OCI-LY3 (cell line): ENCODE results near the gene SFXN2.
"Not testable (repeated sequence)": the region's sequence is repeated elsewhere in the genome, so short reads cannot be mapped to it uniquely, and the experiment has no call there.

Experiments
- H2AFZ ChIP-seq: fragments of 200-600, 300-600 bp; shearing (Covaris generic); 2 replicates; pipeline ENCODE4 v1.6.0; 2014; ENCODE audit warnings: antibody characterized with exemption, low read depth, low read length
- H3K27ac ChIP-seq: fragments of 200-600, 300-600 bp; sonication (generic); 2 replicates; pipeline ENCODE4 v1.5.1; 2014; ENCODE audit warnings: mild to moderate bottlenecking, low read length, moderate library complexity, mixed read lengths
- H3K27me3 ChIP-seq: fragments of 200-600, 300-600 bp; sonication (generic); 2 replicates; pipeline ENCODE4 v1.6.1; 2014; ENCODE audit warnings: low read depth, low read length, mixed read lengths
- H3K36me3 ChIP-seq: fragments of 200-600, 300-600 bp; sonication (generic); replicated peaks from 2 replicates; pipeline ENCODE3; 2014; ENCODE audit warnings: low read depth, low read length, mixed read lengths
- H3K4me1 ChIP-seq: fragments of 300-600, 200-600 bp; sonication (generic); 2 replicates; pipeline ENCODE4 v1.6.1; 2014; ENCODE audit warnings: low read length, mixed read lengths
- H3K4me2 ChIP-seq: fragments of 200-600, 300-600 bp; sonication (generic); 2 replicates; pipeline ENCODE4 v1.6.1; 2014; ENCODE audit warnings: low read length, mixed read lengths
- H3K4me3 ChIP-seq: fragments of 300-600, 200-600 bp; sonication (generic); 2 replicates; pipeline ENCODE4 v1.5.1; 2014; ENCODE audit warnings: antibody characterized with exemption, mild to moderate bottlenecking, low read length, moderate library complexity
- H3K79me2 ChIP-seq: fragments of 300-600, 200-600 bp; shearing (Covaris generic); 2 replicates; pipeline ENCODE4 v1.6.1; 2014; ENCODE audit warnings: mild to moderate bottlenecking, low read length, mixed read lengths
- H3K9ac ChIP-seq: fragments of 300-600, 200-600 bp; shearing (Covaris generic); 2 replicates; pipeline ENCODE4 v1.6.0; 2014; ENCODE audit warnings: mild to moderate bottlenecking, low read length, moderate library complexity
- H3K9me3 ChIP-seq: fragments of 200-600, 300-600 bp; shearing (Covaris generic); 2 replicates; pipeline ENCODE4 v1.6.1; 2014; ENCODE audit warnings: low read length, mixed read lengths; ENCODE audit not compliant: insufficient read depth
- H4K20me1 ChIP-seq: fragments of 200-600, 300-600 bp; sonication (generic); 2 replicates; pipeline ENCODE4 v1.6.1; 2016; ENCODE audit warnings: low read length, mixed read lengths; ENCODE audit not compliant: insufficient read depth
- CTCF ChIP-seq: fragments of 200-600, 300-600 bp; sonication (generic); IDR thresholded peaks from 2 replicates; pipeline ENCODE4 v1.5.1; 2014; ENCODE audit warnings: antibody characterized with exemption, low read length, low read depth
- EZH2phosphoT487 ChIP-seq: fragments of 200-600 bp; shearing (Covaris generic); IDR thresholded peaks from 2 replicates; pipeline ENCODE4 v1.6.1; 2018; ENCODE audit warnings: antibody characterized with exemption, mixed run types, low read depth

The SFXN2 gene

GRCh38 chr10:102682981-102683380, 31.5 kb upstream of the SFXN2 start:
- Histone ChIP-seq H4K20me1 (no peaks in the 10 kb centered on the region), H3K9me3 (no peaks in the 10 kb centered on the region), H2AFZ (no peak overlapping the region), H3K9ac (no peak overlapping the region), H3K27me3 (no peaks in the 10 kb centered on the region), H3K4me1 (no peaks in the 10 kb centered on the region), H3K4me2 (no peak overlapping the region), H3K36me3 (peaks cover 11% of the 10 kb centered on the region), H3K79me2 (no peaks in the 10 kb centered on the region), H3K27ac (no peak overlapping the region), H3K4me3 (no peak overlapping the region)
- no peak for TF ChIP-seq CTCF
- no peak for TF ChIP-seq EZH2phosphoT487

- no peak overlapping the region for H2AFZ ChIP-seq
- H3K9me3 ChIP-seq: no peaks in the 10 kb centered on the region
- H3K27ac ChIP-seq: no peak overlapping the region
- no peak overlapping the region for H3K9ac ChIP-seq
- no peak overlapping the region for H3K4me3 ChIP-seq
- peaks cover 11% of the 10 kb centered on the region for H3K36me3 ChIP-seq
- no peak overlapping the region for H3K4me2 ChIP-seq
- no peaks in the 10 kb centered on the region for H3K27me3 ChIP-seq
- no peaks in the 10 kb centered on the region for H3K79me2 ChIP-seq
- TF ChIP-seq CTCF (no peak), EZH2phosphoT487 (no peak)
- no peaks in the 10 kb centered on the region for H4K20me1 ChIP-seq
- H3K4me1 ChIP-seq: peaks cover 4% of the 10 kb centered on the region
Observed at GRCh38 chr10:102683736-102684135, 30.7 kb upstream of the SFXN2 start.

GRCh38 chr10:102691285-102692066, 23.0 kb upstream of the SFXN2 start:
- H3K9ac ChIP-seq: no peak overlapping the region
- no peak for TF ChIP-seq EZH2phosphoT487
- no peak for TF ChIP-seq CTCF

GRCh38 chr10:102695401-102695800, 19.0 kb upstream of the SFXN2 start:
- not testable (repeated sequence) for H3K9ac ChIP-seq, H3K79me2 ChIP-seq, H3K27ac ChIP-seq, H3K4me3 ChIP-seq, H4K20me1 ChIP-seq, H3K4me2 ChIP-seq, H3K4me1 ChIP-seq, H2AFZ ChIP-seq, H3K9me3 ChIP-seq, H3K27me3 ChIP-seq
- H3K36me3 ChIP-seq: peaks cover 19% of the 10 kb centered on the region

More at GRCh38 chr10:102691285-102692066, 23.0 kb upstream of the SFXN2 start:
- Histone ChIP-seq H3K27me3 (no peaks in the 10 kb centered on the region), H3K27ac (no peak overlapping the region), H3K4me1 (peaks cover 8% of the 10 kb centered on the region), H3K4me3 (no peak overlapping the region), H3K4me2 (no peak overlapping the region), H3K79me2 (no peaks in the 10 kb centered on the region), H3K9me3 (no peaks in the 10 kb centered on the region), H4K20me1 (no peaks in the 10 kb centered on the region), H2AFZ (no peak overlapping the region), H3K36me3 (peaks cover 6% of the 10 kb centered on the region)
